Globus pallidus (tissue), 1 donor: ENCODE results near the gene ATXN1.

Source experiments
- DNase-seq: peaks from one replicate; pipeline ENCODE4 v3.0.0-alpha.2; 2015; ENCODE audit warnings: low spot score

The ATXN1 gene

DNA sequence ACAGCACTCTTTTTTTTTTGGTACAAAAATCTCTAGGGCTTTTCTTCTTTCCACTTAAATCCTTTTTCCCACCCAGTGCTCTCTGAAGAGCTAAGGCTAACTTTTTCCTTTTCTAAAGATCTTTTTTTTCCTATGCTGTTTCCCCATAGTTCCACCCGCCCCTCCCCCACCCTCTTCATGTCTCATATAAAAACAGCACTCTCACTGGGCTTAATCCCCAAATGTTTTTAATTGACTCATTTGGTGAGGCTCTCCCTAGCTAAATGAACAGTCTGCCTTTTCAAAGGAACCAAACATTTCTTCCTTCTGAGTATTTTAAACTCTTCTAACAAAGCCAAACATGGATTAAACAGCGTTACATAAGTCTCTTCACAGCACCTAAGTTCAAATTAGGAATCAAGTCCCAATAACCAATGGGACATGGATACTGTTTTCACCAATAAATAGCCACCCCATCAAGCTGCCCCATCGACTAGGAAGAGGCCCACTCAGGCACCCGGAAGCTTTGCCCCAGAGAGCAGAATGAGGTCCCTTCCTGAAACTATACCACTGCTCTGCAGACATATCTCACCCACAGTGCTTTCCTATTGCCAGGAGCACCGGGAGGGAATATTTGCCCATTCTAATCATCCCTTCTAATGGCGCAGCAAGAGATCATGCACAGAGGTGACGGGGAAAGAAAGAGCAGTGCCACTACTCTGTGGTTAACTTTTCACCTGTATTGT, 63.7 kb downstream of the ATXN1 start:
- no peak for DNase-seq

DNA sequence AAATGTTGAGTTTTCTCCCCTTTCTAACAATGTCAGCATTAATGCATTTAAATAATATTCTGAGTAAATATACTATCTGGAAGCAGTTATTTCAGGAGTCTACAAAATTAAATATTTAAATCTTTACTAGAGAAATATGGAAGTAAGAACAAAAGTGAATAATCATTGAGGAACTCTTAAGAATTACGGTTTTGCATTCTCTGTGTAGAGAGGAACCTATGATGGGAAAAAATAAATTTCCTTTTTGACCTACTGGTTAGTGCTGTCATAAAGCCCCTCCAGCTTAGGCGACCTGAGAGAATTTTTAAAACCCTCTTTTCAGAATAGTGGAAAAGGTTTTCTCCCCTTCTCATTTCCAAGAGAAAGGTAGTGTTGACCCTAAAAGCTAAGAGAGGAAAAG, 64.8 kb downstream of the ATXN1 start:
- DNase-seq, result no peak

DNA sequence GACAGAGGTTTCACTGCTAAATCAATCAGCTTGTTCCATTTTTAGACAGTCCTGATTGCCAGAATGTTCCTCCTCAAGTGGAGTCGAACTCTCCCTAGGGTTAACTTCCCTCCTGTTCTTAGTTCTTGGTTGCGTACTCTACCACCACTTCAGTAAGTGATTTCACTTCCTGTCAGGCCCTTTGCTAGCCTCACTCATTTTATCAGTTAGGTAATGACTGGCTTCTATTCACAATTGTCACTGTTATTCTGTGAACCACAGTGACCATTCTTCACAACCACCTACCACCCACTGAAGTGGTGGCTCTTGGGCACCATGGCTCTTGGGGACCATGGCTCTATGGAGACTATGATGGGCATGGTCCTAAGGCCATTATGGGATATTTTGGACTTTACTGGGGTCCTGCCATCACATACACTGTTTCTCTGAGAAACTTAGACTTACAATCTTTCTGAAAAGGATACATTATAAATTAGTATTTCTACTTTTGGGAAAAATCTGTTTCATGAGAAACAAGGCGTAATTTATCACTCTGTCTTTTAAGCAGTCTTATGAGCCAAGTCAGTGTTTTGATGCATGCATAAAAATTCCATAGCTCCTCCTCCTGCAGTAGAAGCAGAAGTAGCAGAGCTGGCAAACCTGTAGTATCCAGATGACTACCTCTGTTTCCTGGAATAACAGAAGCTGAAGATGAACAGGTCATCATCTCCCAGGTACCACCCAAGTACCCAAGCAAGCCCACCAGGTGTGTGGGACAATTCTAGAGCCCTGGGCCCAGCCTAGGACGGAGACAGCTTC, 66.3 kb downstream of the ATXN1 start:
- no peak for DNase-seq

DNA sequence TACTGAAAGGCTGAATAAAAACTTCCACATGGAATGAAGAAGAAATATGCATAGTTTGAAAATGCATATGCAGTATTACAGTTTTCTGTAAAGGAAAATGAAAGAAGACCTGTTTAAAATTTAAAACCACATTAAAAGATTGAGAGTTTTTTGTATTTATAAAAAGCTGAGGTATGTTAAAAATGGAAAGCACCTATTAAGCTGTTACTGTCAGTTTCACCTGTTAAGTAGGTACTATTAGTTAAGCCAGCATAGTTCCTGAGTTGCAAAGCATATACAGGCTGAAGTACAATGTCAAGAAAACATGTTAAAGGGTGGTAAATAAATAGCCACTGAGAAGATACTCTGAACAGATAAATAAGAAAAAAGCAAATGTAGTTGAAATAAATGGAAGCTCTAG, 69.9 kb downstream of the ATXN1 start:
- DNase-seq, result no peak

DNA sequence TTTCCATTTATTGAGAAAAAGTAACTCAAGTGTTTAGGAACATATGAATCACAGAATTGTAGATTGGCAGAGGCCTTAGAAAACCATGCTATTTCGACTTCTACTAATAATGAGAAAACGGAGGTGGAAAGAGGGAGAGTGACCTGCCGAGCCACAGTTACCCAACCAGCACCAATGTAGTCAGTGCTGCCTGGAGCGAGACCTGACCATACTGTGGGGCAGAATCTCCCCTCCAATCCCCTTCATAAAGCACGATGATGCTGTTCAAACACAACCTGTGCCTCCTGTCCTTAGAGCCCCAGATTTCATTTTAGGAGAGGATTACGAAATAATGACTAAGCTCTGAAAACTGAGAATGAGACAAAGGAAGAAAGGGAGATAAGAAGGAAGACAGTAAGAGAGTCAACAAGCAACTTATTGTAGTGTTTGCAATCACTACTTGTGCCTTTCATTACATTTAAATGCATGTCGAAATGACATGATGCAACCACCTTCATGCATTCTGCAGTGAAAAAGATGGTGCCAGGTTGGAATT, 70.6 kb downstream of the ATXN1 start:
- DNase-seq, result no peak

DNA sequence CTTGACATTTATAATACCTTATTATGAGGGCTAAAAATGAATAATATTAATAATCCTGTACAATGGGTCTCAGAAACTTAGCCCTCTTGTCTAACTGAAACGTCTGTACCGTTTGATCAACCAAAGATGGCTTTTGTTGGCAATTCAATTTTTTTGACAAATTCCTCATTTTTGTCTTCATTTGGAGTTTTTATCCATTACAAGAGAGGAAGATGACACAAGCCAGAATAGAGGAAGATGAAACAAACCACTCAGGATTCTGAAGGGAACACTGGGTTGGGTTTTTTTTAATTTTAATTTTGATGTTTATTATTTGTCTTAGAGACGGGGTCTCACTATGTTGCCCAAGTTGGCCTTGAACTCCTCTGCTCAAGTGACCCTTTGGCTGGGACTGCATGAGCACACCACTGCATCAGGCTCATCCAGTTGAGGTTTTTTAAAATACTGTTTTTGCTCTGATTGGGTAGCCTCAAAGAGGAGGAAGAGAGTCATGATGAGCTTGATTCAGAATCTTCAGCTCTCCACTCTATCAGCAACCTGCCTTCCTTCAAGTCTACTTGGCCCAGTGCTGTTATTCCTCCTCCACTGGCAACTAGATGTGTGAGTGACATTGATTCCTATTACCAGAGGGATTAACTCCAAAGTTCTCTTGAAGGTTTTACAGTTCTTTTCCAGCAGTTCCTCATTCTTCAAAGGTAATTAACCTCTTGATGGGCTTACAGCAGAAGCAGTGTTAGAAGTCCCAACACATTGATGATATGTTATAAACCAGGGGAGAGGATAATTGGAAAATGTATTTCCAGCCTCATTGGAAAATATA, 71.3 kb downstream of the ATXN1 start:
- no peak for DNase-seq

DNA sequence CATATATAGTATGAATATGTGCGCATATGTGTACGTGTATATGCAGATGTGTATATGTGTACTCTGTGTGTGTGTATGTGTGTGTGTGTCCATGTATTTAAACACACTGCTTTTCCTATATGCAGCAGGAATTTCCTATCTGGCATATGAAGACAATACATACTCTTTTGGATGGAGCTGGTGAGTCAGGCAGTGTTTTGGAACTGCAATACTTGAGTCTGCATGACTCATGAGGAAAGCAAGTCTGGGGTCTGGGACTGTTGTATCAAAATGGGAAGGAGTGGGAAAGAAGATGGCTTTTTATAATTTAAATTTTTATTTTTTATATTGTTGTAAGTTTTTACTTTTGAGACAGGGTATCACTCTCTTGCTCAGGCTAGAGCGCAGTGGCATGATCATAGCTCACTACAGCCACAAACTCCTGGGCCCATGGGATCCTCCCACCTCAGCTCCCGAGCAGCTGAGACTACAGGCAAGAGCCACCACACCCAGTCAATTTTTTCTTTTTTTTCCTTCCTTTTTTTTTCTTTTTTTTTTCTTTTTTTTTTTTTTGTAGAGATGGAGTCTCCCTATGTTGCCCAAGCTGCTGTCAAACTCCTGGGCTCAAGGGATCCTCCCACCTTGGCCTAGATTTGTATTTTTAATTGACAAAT, 72.2 kb downstream of the ATXN1 start:
- DNase-seq, result no peak

DNA sequence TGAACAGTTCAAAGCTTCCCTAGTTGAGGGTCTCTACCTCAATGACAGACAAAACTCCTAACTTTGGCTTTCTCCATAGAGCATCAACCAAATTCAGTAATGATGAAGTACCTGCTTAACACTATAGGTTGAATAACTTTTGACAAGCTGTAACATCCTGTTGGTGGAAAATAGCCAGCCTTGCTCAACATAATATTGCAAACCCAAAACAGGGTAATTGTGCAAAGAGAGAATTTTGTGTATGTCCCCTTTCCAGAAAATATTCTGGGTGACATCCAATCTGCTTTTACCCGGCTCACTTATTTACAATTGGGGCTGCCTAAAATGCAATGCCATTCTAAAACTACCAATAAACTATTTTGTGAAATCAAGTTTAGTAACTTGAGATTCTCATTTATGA, 72.8 kb downstream of the ATXN1 start:
- no peak for DNase-seq

DNA sequence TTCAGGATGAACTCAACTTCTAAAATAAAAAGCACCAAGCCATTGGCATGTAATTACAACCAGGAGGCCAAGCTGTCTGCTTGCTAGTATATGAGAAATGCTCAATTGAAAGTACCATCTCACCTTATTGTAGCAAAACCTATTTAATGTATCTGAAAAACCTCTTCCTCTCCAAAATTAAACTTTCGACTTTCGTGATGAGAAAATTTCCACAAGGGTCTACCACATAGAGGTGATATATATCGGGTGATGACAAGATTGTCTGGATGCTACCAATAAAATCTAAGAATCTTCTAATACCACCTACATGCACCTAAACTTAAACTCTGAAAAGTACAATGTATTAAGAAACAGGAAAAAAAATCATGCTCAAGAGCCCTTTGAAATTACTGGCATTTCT, 74.2 kb downstream of the ATXN1 start:
- no peak for DNase-seq

DNA sequence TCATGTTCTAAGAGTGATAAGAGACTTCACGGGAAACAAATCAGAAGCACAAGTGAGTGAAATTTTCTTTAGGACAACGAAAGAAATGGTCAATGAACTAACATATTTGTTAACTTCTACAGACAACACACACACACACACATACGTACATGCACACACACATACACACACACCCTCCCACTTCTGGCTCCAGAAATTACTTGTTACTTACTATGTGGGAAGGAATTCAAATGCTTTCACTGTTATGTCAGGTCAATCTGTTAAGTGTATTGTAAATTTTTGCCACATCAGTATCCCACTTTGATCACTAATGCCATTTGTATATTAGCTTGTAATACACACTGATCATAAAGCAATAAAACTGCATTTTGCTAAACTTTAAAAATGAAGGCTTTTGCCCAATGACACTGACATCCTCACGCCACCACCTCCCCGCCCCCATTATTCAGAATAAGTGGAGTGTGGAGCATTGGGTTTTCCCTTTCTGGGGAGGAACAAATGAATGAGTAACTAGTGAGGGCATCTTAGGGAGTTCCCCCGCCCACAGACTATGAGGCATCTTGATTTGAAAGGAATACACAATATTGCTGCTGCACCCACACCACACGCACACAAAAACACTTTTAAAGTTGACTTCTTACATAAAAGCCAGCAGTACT, 76.2 kb downstream of the ATXN1 start:
- no peak for DNase-seq

DNA sequence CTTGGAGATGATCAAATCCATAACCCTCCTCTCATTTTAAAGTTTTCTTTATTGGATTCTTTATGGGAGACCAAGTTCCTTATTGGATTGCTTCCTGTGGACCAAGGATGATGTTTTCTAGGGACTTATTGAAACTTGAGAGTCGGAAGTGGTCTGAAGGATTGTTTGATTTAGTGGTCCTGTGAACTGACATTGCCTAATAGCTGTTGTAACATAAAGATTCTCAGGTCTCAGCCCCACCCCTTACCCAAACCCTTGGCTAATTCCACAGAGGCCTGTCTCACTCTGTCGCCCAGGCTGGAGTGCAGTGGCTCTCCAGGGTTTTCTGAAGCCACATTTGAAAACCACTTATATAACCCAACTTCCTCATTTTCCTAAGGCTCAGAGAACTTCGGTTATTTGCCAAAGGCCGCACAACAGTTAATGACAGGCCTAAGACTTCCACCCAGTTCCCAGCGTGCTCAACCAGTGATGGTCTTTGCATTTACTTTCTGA, 77.0 kb downstream of the ATXN1 start:
- no peak for DNase-seq

DNA sequence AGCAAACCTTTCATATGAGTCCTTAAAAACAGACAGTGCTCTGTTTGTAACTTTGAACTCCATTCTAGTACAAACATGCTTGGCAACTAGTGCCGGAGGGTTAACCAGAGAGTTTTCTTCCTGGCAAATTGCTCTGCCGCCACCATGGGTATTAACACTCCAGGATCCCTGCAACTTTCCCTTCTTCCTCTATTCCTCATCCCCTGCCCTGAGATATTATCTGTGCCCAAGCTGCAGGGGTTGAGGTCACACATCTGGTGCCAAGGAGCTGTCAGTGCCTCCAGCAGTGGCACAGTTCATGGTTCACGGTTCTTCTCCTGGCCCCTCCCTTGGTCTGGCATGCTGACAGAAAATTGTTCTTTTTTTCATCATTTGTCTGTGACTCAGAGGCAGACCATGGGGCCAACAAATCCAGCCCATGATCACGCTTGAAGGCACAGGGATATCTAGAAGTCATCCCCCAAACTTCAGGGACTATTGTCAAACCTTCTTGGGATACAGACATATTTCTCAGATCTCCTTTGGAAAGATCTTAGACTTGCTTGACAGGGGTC, 77.5 kb downstream of the ATXN1 start:
- no peak for DNase-seq

DNA sequence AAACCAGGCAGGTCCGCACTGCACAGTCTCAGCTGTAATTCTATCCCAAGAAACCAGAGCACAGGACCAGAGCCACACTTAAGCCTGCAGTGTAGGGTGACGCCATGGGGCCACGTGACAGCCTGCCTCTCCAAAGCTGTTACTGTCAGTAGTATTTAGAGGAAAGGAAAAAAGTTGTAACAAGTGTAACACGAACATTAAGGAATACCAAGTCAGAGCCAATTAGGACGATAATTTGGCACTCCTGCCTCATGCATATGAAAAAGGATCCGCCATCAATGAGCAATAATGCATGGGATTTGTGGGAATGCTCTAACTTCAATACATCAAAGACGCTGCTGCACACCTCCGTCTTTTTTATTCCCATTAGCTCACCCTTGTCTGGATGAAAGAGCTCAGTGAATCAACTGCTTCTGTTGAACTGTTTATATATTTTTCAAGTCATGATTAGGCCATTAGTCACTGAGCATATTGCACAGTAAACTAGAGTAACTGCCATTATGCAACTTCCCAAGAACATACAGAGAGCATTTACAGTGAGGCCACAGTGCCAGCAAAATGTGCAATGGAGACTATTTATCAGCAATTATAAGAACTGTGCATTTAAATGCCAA, 79.9 kb downstream of the ATXN1 start:
- DNase-seq, result no peak

DNA sequence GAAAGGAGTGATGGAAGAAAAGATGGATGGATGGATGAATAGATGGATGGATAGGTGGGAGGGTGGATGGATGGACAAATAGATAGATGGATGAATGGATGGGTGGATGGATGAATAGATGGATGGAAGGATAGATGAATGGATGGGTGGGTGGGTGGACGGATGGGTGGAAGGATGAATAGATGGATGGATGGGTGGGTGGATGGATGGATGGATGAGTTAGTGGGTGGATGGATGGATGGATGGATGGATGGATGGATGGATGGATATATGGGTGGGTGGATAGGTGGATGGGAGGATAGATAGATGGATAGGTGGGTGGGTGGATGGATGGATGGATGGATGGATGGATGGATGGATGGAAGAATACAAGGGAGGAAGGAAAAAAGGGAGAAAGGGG, 82.2 kb downstream of the ATXN1 start:
- DNase-seq, result no peak

DNA sequence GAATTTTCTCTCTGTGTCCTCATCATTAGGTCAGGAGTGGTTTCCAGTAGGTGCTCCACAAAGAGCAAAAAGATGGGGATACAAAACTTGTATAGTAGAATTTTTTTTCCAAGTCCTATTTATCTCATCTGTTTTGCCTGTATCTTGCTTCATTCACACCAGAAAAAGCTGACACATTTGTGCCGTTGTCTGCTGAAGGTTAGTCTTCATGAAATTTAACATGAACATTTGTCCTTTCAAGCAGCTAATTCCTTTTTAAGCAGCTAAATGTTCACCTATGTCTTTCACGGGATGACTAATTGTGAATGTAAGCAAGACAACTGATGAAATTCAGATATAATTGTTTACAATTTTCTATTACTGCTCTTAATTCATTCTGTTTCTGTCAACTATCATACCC, 83.8 kb downstream of the ATXN1 start:
- no peak for DNase-seq

DNA sequence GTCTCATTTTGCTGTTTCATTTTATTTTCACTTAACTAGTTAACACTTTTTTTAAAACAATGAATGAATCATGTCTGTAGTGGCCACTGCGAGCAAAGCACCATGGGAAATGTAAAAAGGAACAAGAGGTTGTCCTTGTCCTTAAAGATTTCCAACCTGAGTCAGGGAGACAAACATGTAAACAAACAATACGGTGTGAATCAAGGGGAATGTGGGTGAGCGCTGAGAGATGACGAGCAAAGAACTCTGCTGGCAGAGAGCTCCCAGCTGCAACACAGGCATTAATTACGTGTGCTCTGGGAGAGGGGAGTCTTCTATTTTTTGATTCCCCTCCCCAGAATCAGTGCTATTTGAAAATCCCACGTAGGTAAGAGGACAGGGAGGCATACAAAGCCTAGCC, 84.3 kb downstream of the ATXN1 start:
- no peak for DNase-seq

DNA sequence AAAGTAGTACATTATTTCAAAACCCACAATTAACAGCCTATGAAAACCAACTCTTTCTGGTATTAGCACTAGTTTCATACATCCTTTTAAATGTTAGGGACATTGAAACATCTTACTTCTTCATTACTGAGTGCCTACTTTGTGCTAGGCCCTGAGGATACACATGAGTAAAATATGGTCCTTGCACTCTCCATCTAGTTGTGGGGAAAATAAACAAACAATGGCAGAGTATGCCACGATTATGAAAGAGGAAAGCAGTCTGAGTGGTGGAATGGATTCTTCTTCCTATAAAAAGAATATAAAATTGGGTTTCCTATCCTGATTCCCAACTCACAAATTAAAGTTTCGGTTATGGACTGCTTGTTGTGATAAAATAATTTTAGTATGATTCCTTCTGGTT, 84.9 kb downstream of the ATXN1 start:
- no peak for DNase-seq

DNA sequence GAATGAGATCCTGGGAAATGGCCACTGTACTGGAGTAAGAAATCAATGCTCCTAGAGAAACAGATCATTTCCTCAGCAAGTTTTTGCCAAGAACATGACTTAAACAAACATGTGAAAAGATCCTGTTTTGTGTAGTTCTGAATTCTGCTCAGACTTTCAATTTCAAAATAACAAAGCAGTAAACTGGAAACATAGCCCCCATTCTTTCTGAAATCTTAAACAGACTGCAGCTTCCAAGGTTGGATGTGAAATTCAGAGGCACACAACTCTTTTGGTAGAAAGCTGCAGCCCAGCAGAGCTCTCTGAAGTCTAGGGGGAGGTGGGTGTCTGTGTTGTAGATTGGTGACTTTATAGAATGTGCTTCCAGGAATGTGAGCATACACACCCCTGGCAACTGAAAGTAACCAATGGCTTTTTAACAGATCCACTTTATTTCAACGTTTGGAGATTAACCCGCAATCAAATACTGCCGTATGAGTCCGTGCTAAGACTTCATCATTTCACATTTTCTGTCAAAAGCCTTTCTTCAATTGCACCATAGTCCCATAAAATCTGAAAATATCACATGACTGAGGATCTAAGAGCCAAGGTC, 86.4 kb downstream of the ATXN1 start:
- DNase-seq, result no peak

DNA sequence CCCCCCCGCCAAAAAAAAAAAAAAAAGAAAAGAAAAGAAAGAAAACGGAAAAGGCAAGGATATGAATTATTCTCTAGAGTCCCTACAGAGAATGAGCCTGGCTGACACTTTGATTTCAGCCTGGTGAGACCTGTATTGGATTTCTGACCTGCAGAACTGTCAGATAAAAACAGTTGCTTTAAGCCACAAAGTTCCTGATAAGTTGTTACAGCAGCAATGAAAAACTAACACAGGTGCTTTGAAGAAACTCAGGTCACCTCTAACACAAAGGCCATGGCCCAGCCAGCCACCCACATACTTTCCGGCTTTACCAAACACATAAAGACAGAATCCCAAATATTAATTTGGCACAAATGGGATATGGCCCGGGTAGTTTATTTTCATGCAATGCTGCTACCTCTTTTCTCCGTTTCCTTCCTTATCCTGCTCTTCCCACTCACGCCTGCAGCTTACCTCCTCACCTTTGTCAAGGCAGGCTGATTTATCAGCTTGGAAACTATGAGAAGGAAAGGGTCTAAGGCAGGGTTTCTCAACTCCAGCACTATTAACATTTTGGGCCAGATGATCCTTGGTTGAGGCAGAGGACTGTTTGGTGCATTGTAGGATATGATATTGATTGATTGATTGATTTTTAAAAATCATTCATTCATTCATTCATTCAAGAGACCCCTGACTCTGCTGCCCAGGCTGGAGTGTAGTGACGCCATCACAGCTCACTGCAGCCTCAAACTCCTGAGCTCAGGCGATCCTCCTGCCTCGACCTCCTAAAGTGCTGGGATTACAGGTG, 88.1 kb downstream of the ATXN1 start:
- DNase-seq, result no peak
